CD4-positive, alpha-beta T cell treated with Interferon alpha-2 for 1 hour (primary cell): ENCODE results near the gene FOCAD.

ENCODE experiments used
- DNase-seq, 2 donors: peaks; one replicate each; pipeline ENCODE4 v3.0.0-alpha.2; 2020 to 2022

Gene FOCAD

DNA sequence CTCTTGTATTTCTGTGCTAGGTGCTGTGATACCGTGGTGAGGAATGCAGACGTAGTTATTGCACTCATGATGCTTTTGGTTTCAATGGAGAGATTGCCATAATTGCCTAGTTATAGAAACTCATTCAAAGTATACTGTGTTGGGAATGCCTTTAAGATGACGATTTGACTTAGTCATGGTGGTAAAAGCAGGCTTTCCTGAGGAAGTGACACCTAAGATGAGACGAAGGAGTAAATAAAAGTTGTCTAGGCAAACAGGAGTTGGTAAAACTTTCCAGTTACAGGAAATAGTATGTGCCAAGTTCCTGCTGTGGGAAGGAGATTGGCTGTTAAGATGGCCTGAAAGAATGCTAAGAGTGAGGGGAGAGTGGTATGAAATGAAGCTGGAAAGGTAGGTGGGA is 48.1 kb downstream of the FOCAD start:
- DNase-seq = no peak

- DNase-seq = no peak
Measured at GRCh38 chr9:20734275-20734674, 50.2 kb downstream of the FOCAD start.

- DNase-seq = no peak
Measured at GRCh38 chr9:20740304-20740703, 56.2 kb downstream of the FOCAD start.

- DNase-seq = no peak
Measured at GRCh38 chr9:20740929-20741582, 57.0 kb downstream of the FOCAD start.

GRCh38 chr9:20742833-20743232 is 58.8 kb downstream of the FOCAD start:
- DNase-seq = no peak

DNA sequence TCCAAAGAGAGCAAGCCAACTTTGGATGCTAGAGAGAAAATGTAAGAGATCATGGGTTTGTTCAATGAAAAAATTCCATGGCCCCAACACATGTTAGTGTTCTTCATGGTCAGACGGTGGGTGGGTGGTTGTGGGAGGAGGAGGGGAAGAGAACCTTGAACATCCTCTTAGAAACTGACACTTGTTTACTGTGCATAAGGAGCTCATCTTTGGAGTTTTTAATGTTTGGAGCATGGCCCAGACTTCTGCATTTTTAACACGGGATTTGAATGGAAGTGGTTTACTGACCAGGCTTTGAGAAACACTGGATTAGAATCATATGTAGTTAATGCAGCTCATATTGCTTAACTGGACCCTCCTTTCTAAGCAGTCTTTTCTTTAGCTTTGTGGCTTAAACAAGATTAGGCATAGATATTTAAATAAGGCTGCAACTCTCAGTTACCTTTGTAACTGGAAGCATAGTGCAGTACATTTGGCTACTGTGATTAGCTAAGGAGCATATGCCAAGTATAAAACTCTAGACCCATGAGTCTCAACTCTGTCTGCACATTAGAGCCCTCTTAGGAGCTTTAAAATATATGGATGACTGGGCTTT is 60.1 kb downstream of the FOCAD start:
- DNase-seq = no peak

- DNase-seq = no peak
Measured at GRCh38 chr9:20746967-20747366, 62.9 kb downstream of the FOCAD start.

GRCh38 chr9:20749496-20750198 is 65.6 kb downstream of the FOCAD start:
- DNase-seq = no peak

- DNase-seq = no peak
Measured at GRCh38 chr9:20753761-20754160, 69.7 kb downstream of the FOCAD start.

DNA sequence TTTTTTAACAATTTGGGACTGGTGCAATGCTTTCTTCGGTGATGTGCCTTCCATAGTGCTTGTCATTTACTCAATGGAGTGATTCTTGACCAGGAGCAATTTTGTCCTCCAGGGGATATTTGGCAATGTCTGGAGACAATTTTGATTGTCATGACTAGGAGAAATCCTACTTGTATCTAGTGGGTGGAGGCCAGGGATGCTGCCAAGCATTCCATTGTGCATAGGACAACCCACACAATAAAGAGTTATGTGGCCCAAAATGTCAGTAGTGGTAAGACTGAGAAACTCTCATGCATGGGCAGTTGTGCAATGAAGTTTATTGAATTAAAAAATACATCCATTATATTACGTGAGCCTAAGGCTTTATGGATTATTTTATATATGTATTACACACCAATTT is 70.5 kb downstream of the FOCAD start:
- no peak for DNase-seq

DNA sequence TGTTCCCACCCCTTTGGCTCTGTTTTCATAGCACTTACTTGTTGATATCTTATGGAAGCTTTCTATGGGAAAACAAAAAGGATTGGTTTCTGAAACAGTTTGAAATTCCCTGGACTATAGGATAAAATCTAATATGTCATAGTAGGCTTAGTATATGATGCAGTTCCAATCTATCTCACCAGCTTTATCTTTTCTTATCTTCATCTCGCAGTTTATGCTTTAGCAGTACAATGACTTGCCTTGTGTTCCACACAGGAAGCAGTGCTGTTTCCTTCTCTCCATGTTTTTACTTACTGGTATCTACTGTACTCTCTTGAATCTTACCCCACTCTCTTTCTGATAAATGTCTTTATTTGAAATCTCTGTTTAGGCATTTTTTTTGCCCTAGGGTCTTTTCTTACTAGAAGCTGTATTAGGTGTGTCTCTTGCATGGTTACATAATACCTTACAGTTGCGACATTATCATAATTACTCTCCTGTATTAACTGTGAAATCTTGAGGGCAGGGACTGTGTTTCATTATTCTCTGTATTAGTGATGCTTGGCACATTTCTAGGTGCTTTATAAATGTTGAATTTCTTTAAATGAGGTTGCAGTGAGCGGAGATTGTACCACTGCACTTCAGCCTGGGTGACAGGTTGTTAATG is 76.3 kb downstream of the FOCAD start:
- DNase-seq = no peak

DNA sequence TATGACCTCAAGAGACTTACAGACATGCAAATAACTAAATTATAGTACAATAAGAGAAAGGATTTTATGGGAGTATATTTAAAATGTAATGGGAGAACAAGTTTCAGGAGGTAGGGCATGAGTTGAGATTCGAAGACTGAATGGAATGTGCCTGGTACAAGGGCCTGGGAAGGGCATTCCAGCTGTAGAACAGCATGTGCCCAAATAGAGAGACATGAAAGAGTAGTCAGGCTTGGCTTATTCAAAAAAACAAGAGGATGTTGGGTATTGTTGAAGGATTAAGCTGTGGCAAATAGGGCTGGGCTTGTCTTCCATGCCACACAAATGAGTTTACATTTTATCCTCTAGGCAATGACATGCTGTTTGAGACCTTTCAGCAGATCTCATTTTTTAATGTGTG is 86.9 kb downstream of the FOCAD start:
- DNase-seq = no peak

- no peak for DNase-seq
Measured at GRCh38 chr9:20771729-20772128, 87.7 kb downstream of the FOCAD start.

DNA sequence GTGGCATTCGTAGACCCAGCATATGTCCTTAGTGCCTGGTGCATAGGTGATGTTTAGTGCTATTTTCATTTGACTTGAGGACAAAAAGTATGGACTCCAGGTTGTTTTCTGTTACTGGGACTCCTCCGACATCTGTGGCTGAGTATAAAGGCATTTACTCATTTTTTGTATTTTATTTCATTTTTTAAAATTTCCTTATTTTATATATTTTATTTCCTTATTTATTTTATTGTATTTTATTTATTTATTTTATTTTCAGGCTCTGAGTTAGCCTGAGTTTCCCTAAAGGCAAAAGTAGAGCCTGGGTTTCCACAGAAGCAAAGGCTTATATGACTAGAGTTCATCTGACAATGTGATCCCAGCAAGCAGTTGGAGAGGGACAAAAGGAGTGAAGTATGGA is 91.6 kb downstream of the FOCAD start:
- no peak for DNase-seq

DNA sequence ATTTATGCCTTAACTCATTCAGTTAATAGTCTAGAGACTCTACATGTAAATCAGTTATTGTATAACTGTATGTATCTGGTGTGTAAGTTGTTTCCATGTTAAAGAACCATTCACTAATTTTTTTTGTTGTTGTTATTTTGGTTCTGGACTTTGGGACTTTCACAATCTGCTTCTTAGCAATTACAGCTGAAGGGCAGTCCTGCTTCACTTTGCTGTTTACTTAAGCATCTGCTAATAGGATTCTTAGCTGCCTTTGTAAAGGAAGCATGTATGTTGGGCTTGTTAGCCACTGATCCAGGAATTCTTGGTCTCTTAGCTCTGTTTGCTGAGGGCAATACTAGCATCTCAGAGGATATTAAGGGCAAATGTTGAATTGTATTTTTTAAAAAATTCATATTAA is 97.0 kb downstream of the FOCAD start:
- no peak for DNase-seq

DNA sequence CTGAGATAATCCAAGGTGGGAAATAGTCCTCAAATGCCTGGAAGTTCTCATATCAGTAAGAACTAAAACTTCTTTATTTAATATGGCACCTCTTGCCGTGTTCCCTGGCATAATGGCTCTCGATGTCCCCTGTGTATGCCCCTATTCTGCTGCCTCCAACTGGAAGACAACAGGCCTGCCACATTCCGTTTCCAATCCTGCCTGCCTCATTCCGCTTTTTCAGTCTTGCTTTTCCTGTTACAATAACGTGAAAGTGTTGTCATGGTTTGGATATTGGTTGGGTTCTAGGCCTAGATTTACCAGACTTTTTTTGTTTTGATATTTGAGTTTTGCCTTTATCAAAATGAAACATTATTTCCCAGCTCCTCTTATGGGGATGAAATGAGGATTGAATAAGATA is 98.2 kb downstream of the FOCAD start:
- DNase-seq = no peak

DNA sequence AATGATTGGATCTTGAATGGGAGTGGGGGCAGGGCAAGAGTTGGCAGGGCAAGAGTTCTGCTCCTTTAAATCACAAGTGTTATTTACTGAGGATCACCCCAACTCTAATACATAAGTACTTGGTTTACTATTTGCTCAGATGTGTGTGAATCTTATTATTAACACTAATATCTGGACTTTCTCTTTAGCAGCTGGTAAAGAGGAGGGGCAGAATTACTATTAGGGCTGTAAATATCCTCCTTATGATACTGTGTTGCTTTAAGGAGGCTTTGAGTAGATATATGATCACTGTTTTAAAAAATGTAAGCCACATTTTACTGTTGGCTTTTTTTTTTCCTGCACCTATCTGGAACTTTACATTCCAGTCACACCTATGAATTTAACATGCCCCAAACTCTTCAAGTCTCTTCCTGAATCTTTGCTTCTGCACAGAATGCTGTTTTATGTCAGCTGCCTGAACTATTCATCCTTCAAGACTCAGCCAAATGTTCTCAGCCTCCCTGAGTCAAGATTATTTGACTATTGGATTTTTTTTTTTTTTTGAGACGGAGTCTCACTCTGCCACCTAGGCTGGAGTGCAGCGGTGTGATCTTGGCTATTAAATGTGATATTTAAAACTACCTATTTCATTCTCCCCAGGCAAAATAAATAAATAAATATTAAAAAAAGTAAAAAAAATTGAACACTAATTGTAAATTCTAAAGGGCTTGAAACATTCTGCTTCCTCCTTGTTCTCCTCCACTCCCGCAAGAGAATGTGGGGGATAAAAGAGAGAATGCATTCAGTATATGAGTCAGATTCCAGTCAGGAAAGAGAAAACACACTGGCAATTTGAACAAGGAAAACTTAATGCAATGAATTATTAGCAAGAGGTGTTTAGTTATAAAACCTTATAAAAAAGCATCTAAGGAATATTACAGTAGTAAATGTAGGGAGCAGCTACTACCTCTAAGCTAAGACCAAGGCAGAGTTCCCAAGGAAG is 99.3 kb downstream of the FOCAD start:
- DNase-seq = no peak

GRCh38 chr9:20784196-20784595 is 100.1 kb downstream of the FOCAD start:
- DNase-seq = no peak

GRCh38 chr9:20786807-20787206 is 102.7 kb downstream of the FOCAD start:
- no peak for DNase-seq

GRCh38 chr9:20788526-20789451 is 104.7 kb downstream of the FOCAD start:
- DNase-seq = no peak

DNA sequence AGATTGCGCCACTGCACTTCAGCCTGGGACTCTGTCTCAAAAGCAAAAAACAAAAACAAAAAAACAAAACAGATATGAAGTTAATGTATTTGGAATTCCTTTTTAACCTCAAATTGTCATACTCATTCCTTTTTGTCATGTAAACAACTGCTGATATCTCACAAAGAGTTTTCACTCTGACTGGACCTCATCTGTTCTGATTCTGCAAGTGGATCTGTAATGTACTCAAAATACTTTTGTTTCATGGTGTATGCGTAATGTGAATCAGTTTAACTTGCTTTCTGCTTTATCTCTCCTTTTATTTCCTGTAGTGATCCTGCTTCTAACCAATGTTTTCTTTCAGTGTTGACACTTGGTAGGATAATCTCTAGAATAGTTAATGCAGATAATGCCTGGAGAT is 106.7 kb downstream of the FOCAD start:
- no peak for DNase-seq

DNA sequence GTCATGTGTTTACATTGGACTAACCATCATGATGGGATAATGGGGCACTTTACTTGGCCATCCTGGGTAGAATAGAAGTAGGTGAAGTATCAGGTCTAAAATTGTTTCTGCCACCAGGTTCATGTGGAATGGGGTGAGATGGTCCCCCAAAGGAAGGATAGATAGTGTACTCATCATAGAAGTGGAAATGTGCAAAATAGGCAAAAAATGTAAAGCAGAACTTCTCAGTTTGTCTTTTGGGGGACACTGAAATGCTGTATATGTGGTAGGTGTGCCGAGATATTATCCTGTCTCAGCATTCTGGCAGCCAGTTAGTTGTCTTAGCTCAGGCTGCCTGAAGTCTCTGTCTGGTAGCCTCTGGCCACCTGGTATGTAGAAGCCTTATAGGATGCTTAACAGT is 107.6 kb downstream of the FOCAD start:
- no peak for DNase-seq
